GM13976 (cell line): ENCODE results near the gene DOK7.

Experiments used
- DNase-seq: peaks from one replicate; pipeline ENCODE4 v3.0.0; 2012; ENCODE audit warnings: low spot score
- CTCF ChIP-seq: IDR thresholded peaks from 2 replicates; pipeline ENCODE4 v1.5.1; 2012; ENCODE audit warnings: borderline replicate concordance, mild to moderate bottlenecking; ENCODE audit not compliant: insufficient read depth; ENCODE audit errors: extremely low read depth, missing control alignments, control extremely low read depth
- in situ Hi-C: fragments of 300-500 bp; cut with MboI; formaldehyde crosslinking; loops from one replicate; pipeline ENCODE4 v1.12.0; 2022; ENCODE audit warnings: low sequenced_read_pairs, mixed read lengths, inconsistent platforms; ENCODE audit not compliant: unreplicated experiment

DOK7 gene

GRCh38 chr4:3494462-3494871 is 31.4 kb downstream of the DOK7 start:
- in situ Hi-C loops = no loop called here
- TF ChIP-seq CTCF = no peak
- DNase-seq = no peak

GRCh38 chr4:3495204-3495975 is 32.3 kb downstream of the DOK7 start:
- TF ChIP-seq CTCF = no peak
- in situ Hi-C loops = no loop called here
- no peak for DNase-seq

- no peak for TF ChIP-seq CTCF
- in situ Hi-C loops = no loop called here
- no peak for DNase-seq
Observed at GRCh38 chr4:3496021-3496420, 32.9 kb downstream of the DOK7 start.

GRCh38 chr4:3497095-3497494 is 34.0 kb downstream of the DOK7 start:
- DNase-seq = no peak
- TF ChIP-seq CTCF = no peak

GRCh38 chr4:3497523-3498389 is 34.6 kb downstream of the DOK7 start:
- no peak for DNase-seq
- no peak for TF ChIP-seq CTCF

More at GRCh38 chr4:3497095-3497494, 34.0 kb downstream of the DOK7 start:
- in situ Hi-C loops = no loop called here

GRCh38 chr4:3498407-3498806 is 35.3 kb downstream of the DOK7 start:
- in situ Hi-C loops = no loop called here
- no peak for TF ChIP-seq CTCF
- no peak for DNase-seq

More at GRCh38 chr4:3497523-3498389, 34.6 kb downstream of the DOK7 start:
- in situ Hi-C loops = no loop called here
